H7 (cell line): ENCODE results near the gene HLA-DQA1. TPM values are rescaled to one million over a fixed set of nuclear protein-coding genes. Genes with fewer than 3 reads are reported as not detected.
"Not testable (repeated sequence)": the region's sequence is repeated elsewhere in the genome, so short reads cannot be mapped to it uniquely, and the experiment has no call there.

Experiments
- DNase-seq: peaks from one replicate; pipeline ENCODE4 v3.0.0; 2012
- H3K27me3 ChIP-seq: 2 replicates; pipeline ENCODE4 v1.6.0; 2011; ENCODE audit warnings: mild to moderate bottlenecking, low read length; ENCODE audit not compliant: control insufficient read depth, insufficient read depth
- H3K36me3 ChIP-seq: replicated peaks from 2 replicates; pipeline ENCODE4 v1.5.1; 2011; ENCODE audit warnings: low read length; ENCODE audit not compliant: control insufficient read depth, insufficient read depth
- H3K4me3 ChIP-seq: 2 replicates; pipeline ENCODE4 v1.5.1; 2011; ENCODE audit warnings: low read depth, mild to moderate bottlenecking, control low read depth, low read length, moderate library complexity; ENCODE audit not compliant: insufficient read depth
- total RNA-seq: library from RNA; depleted of rRNA; stranded (reverse); fragments of >200 nt; shearing (Covaris generic); gene quantifications from 2 replicates; pipeline ENCODE4 v1.2.3, GENCODE V29; 2014; rRNA removed

Gene HLA-DQA1
- not detected in 2 replicates for total RNA-seq

GRCh38 chr6:32637219-32637880 lies at the start of gene HLA-DQA1:
Gene HLA-DQA1, plus strand, starts transcription at chr6:32637406. Its CDS starts 53 bp downstream, at chr6:32637459.
- no peak for DNase-seq
- H3K36me3 ChIP-seq: no peaks in the 10 kb centered on the region
- H3K27me3 ChIP-seq: no peaks in the 10 kb centered on the region
- no peak within 1 kb of the TSS for H3K4me3 ChIP-seq

- Histone ChIP-seq H3K4me3 (no peak overlapping the region), H3K27me3 (no peaks in the 10 kb centered on the region), H3K36me3 (no peaks in the 10 kb centered on the region)
- DNase-seq: no peak
These were observed 49.0 kb upstream of the HLA-DQA1 start for GRCh38 chr6:32588156-32588555.

- Histone ChIP-seq H3K36me3 (no peaks in the 10 kb centered on the region), H3K27me3 (no peaks in the 10 kb centered on the region), H3K4me3 (no peak within 1 kb of the TSS)
- peak; percentile 33 for DNase-seq
These were observed 47.4 kb upstream of the HLA-DQA1 start, which contains the start of gene HLA-DRB1 for GRCh38 chr6:32589596-32590449. Gene HLA-DRB1, minus strand, starts transcription at chr6:32589848. Its CDS starts 106 bp downstream, at chr6:32589742.

GRCh38 chr6:32590713-32591112 lies 46.5 kb upstream of the HLA-DQA1 start:
- not testable (repeated sequence) for H3K36me3 ChIP-seq, H3K27me3 ChIP-seq, DNase-seq, H3K4me3 ChIP-seq

GRCh38 chr6:32597024-32597423 lies 40.2 kb upstream of the HLA-DQA1 start:
- Histone ChIP-seq H3K36me3 (no peaks in the 10 kb centered on the region), H3K4me3 (no peak overlapping the region), H3K27me3 (no peaks in the 10 kb centered on the region)
- DNase-seq: no peak

DNA sequence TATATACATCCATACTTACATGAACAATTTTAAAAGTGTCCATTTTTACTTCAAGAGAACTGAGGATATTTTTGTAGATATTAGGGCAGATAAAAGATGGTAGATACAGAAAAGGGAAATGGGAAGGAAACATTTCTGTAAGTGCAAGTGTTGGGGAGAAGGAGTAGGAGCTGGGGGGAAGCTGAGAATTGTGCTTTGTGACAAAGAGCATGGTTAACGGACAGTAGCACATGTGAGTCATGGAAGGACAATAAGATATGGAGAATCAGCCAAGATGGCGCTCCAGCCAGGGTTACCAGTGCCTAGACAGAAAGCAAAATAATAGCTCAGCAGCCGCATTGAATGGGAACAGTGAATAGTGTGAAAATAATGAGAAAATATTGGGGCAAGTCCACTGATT lies 34.8 kb upstream of the HLA-DQA1 start:
- Histone ChIP-seq H3K36me3 (no peaks in the 10 kb centered on the region), H3K4me3 (no peak overlapping the region), H3K27me3 (no peaks in the 10 kb centered on the region)
- DNase-seq: no peak

DNA sequence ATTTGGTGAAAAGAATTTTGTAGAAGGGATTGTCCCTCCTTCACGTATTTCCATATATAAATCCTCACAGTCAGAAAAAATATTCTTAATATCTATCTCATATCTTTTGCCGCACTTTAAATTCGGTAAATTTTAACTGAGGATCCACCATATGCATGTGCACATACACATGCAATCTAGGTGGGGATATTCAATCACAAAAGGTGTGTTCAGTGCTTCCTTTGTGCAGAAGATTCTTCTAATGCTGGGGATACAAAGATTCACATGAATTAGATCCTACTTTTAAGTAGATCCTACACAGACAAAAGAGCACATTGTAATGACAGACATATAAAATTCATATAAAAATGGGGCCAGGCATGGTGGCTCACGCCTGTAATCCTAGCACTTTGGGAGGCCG lies 34.0 kb upstream of the HLA-DQA1 start:
- Histone ChIP-seq H3K4me3 (no peak overlapping the region), H3K36me3 (no peaks in the 10 kb centered on the region), H3K27me3 (no peaks in the 10 kb centered on the region)
- no peak for DNase-seq

- H3K4me3 ChIP-seq: no peak overlapping the region
- DNase-seq: no peak
- H3K36me3 ChIP-seq: no peaks in the 10 kb centered on the region
- no peaks in the 10 kb centered on the region for H3K27me3 ChIP-seq
These were observed 33.3 kb upstream of the HLA-DQA1 start for GRCh38 chr6:32603888-32604287.

GRCh38 chr6:32604434-32604877 lies 32.8 kb upstream of the HLA-DQA1 start:
- no peak for DNase-seq
- Histone ChIP-seq H3K27me3 (no peaks in the 10 kb centered on the region), H3K36me3 (no peaks in the 10 kb centered on the region), H3K4me3 (no peak overlapping the region)

GRCh38 chr6:32607263-32607987 lies 29.8 kb upstream of the HLA-DQA1 start:
- Histone ChIP-seq H3K36me3 (no peaks in the 10 kb centered on the region), H3K27me3 (no peaks in the 10 kb centered on the region), H3K4me3 (no peak overlapping the region)
- no peak for DNase-seq

GRCh38 chr6:32607988-32608298 lies 29.3 kb upstream of the HLA-DQA1 start:
- Histone ChIP-seq H3K36me3 (no peaks in the 10 kb centered on the region), H3K4me3 (no peak overlapping the region), H3K27me3 (no peaks in the 10 kb centered on the region)
- no peak for DNase-seq

GRCh38 chr6:32608362-32608761 lies 28.8 kb upstream of the HLA-DQA1 start:
- no peak for DNase-seq
- Histone ChIP-seq H3K27me3 (no peaks in the 10 kb centered on the region), H3K36me3 (no peaks in the 10 kb centered on the region), H3K4me3 (no peak overlapping the region)

DNA sequence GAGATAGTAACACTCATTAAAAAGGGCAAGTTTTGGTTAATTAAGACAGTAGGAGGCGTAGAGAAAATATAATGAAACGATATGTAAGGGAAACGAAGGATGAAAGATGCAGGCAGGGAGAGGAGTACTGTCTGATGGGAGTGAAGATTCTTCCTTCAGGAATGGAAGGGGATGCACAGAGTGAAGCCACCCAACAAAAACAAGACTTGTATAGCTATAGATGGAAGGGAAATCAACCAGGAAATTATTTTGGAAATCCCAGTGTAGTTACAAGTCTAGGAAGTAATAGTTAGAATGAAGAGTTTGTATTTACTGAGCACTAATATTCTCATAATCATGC lies 27.8 kb upstream of the HLA-DQA1 start:
- DNase-seq: no peak
- Histone ChIP-seq H3K27me3 (no peaks in the 10 kb centered on the region), H3K36me3 (no peaks in the 10 kb centered on the region), H3K4me3 (no peak overlapping the region)

GRCh38 chr6:32609731-32610640 lies 27.2 kb upstream of the HLA-DQA1 start:
- Histone ChIP-seq H3K27me3 (no peaks in the 10 kb centered on the region), H3K4me3 (peak overlapping the region; percentile 10; the same call in 1 of the 2 replicates), H3K36me3 (no peaks in the 10 kb centered on the region)
- peak; percentile 59 for DNase-seq
